Loucy (cell line): ENCODE results near the gene NLGN2.

ENCODE experiments used
- H2AFZ ChIP-seq: fragments of 200-600 bp; sonication (generic); 2 replicates; pipeline ENCODE4 v1.6.0; 2016; ENCODE audit warnings: antibody characterized with exemption, mild to moderate bottlenecking, low read length, moderate library complexity
- H3F3A ChIP-seq: fragments of 200-600 bp; 2 replicates; pipeline ENCODE4 v1.6.0; 2016; ENCODE audit warnings: antibody characterized with exemption, low read depth, mild to moderate bottlenecking
- H3K27me3 ChIP-seq: fragments of 200-600 bp; sonication (generic); 2 replicates; pipeline ENCODE4 v1.6.1; 2014; ENCODE audit warnings: low read length, mild to moderate bottlenecking; ENCODE audit not compliant: insufficient read depth, poor library complexity, severe bottlenecking
- H3K36me3 ChIP-seq: fragments of 200-600 bp; sonication (generic); 2 replicates; pipeline ENCODE4 v1.6.1; 2016; ENCODE audit warnings: low read length; ENCODE audit not compliant: insufficient read depth
- H3K4me1 ChIP-seq: fragments of 200-600 bp; sonication (generic); 2 replicates; pipeline ENCODE4 v1.5.1; 2014; ENCODE audit warnings: low read length, mild to moderate bottlenecking; ENCODE audit not compliant: insufficient read depth, poor library complexity, severe bottlenecking
- H3K4me2 ChIP-seq: fragments of 200-600 bp; sonication (generic); 2 replicates; pipeline ENCODE4 v1.6.0; 2014; ENCODE audit warnings: antibody characterized with exemption, low read length, low read depth, mild to moderate bottlenecking; ENCODE audit not compliant: poor library complexity, severe bottlenecking
- H3K4me3 ChIP-seq: fragments of 200-600 bp; sonication (generic); 2 replicates; pipeline ENCODE4 v1.5.1; 2014; ENCODE audit warnings: low read length, mild to moderate bottlenecking, mixed read lengths; ENCODE audit not compliant: poor library complexity, severe bottlenecking
- H3K79me2 ChIP-seq: fragments of 200-600 bp; sonication (generic); 2 replicates; pipeline ENCODE4 v1.6.1; 2014; ENCODE audit warnings: low read length; ENCODE audit not compliant: insufficient read depth
- H3K9ac ChIP-seq: fragments of 200-600 bp; sonication (generic); 2 replicates; pipeline ENCODE4 v1.6.0; 2014; ENCODE audit warnings: mild to moderate bottlenecking, low read depth, low read length, moderate library complexity; ENCODE audit not compliant: poor library complexity, severe bottlenecking
- H3K9me2 ChIP-seq: fragments of 200-600 bp; sonication (generic); replicated peaks from 2 replicates; pipeline ENCODE4 v1.6.1; 2016; ENCODE audit warnings: low read depth, low read length, mixed read lengths
- H3K9me3 ChIP-seq: fragments of 200-600 bp; sonication (generic); 2 replicates; pipeline ENCODE4 v1.6.1; 2014; ENCODE audit warnings: mild to moderate bottlenecking, antibody characterized with exemption, low read length, low read depth; ENCODE audit not compliant: insufficient read depth
- H4K20me1 ChIP-seq: fragments of 200-600 bp; sonication (generic); 2 replicates; pipeline ENCODE4 v1.6.0; 2014; ENCODE audit warnings: antibody characterized with exemption, low read length, mild to moderate bottlenecking; ENCODE audit not compliant: insufficient read depth, poor library complexity, severe bottlenecking
- EZH2phosphoT487 ChIP-seq: fragments of 200-600 bp; IDR thresholded peaks from 2 replicates; pipeline ENCODE4 v1.6.1; 2018; ENCODE audit warnings: antibody characterized with exemption, mild to moderate bottlenecking, moderate library complexity, borderline replicate concordance
- TF ChIP-seq, protein P1 (sequence below): fragments of 200-600 bp; sonication (generic); conservative IDR thresholded peaks from 2 replicates; pipeline ENCODE4 v1.5.1; 2014; ENCODE audit warnings: mild to moderate bottlenecking, antibody characterized with exemption, low read length

NLGN2 gene

DNA sequence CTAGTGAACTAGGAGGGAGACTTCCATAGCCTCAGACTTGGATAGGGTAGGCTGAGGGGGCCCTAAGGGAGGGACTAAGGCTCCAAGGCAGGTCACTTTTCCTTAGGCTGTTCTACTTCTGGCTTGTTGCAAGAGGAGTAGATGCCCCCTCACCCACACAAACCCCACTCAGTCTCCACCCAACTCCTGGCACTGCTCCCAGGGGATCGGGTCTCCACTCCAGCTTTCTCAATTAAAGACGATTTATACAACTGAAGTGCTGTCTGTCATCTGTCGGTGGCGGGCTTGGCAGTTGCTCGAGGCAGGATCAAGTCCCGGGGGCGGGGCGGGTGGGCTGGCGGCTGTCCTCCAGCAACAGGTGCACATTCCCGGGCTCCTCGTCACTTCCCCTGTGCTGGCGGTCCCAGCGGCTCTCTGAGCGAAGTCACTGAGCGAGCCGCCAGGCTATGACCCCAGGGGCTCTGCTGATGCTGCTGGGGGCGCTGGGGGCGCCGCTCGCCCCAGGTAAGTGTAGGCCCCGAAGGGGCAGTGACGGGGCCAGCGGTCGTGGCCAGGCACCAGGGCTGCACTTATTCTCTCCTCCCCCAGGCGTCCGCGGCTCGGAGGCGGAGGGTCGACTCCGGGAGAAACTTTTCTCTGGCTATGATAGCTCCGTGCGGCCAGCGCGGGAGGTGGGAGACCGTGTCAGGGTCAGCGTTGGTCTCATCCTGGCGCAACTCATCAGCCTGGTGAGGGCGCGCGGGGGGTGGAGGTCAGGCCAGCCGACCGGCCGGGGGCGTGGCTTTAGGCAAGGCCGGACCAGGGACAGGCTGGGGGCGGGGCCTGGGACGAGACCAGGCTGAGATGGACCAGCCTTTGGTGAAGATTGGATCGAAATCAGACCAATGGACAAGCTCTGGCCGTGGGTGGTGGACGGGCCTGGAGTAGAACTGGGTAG lies 37.3 kb downstream of the NLGN2 start, which contains the start of gene CHRNB1:
TSS of gene CHRNB1 (plus strand) at position 380 of the 937 bp plus-strand sequence. CDS start at position 447, 67 bp downstream.
- H2AFZ ChIP-seq: peak within 1 kb of the TSS; percentile 86
- no peaks in the 10 kb centered on the region for H3K27me3 ChIP-seq
- peak within 1 kb of the TSS; percentile 73 for H3K4me3 ChIP-seq
- H3F3A ChIP-seq: no peaks in the 10 kb centered on the region
- H3K9me2 ChIP-seq: no peaks in the 10 kb centered on the region
- no peaks in the 10 kb centered on the region for H3K36me3 ChIP-seq
- peaks cover 12% of the 10 kb centered on the region for H3K4me1 ChIP-seq
- no peak for TF ChIP-seq EZH2phosphoT487
- TF ChIP-seq, protein P1, sequence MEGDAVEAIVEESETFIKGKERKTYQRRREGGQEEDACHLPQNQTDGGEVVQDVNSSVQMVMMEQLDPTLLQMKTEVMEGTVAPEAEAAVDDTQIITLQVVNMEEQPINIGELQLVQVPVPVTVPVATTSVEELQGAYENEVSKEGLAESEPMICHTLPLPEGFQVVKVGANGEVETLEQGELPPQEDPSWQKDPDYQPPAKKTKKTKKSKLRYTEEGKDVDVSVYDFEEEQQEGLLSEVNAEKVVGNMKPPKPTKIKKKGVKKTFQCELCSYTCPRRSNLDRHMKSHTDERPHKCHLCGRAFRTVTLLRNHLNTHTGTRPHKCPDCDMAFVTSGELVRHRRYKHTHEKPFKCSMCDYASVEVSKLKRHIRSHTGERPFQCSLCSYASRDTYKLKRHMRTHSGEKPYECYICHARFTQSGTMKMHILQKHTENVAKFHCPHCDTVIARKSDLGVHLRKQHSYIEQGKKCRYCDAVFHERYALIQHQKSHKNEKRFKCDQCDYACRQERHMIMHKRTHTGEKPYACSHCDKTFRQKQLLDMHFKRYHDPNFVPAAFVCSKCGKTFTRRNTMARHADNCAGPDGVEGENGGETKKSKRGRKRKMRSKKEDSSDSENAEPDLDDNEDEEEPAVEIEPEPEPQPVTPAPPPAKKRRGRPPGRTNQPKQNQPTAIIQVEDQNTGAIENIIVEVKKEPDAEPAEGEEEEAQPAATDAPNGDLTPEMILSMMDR: no peak
- H3K4me2 ChIP-seq: peak within 1 kb of the TSS; percentile 69
- no peaks in the 10 kb centered on the region for H4K20me1 ChIP-seq
- peak within 1 kb of the TSS; percentile 60 for H3K9ac ChIP-seq
- H3K9me3 ChIP-seq: no peaks in the 10 kb centered on the region
- H3K79me2 ChIP-seq: peaks cover under 1% of the 10 kb centered on the region; the same call in 1 of the 2 replicates

GRCh38 chr17:7445619-7445968 lies 37.9 kb downstream of the NLGN2 start:
- H3K36me3 ChIP-seq: no peaks in the 10 kb centered on the region
- H3K4me1 ChIP-seq: peaks cover 8% of the 10 kb centered on the region
- peak overlapping the region; percentile 69 for H3K4me2 ChIP-seq
- H2AFZ ChIP-seq: peak overlapping the region; percentile 86
- H3F3A ChIP-seq: no peaks in the 10 kb centered on the region
- H4K20me1 ChIP-seq: no peaks in the 10 kb centered on the region
- peak overlapping the region; percentile 60 for H3K9ac ChIP-seq
- H3K4me3 ChIP-seq: peak overlapping the region; percentile 73
- H3K27me3 ChIP-seq: no peaks in the 10 kb centered on the region
- TF ChIP-seq EZH2phosphoT487: no peak
- TF ChIP-seq, protein P1: no peak
- no peaks in the 10 kb centered on the region for H3K9me2 ChIP-seq
- no peaks in the 10 kb centered on the region for H3K79me2 ChIP-seq
- no peaks in the 10 kb centered on the region for H3K9me3 ChIP-seq

- H3K27me3 ChIP-seq: no peaks in the 10 kb centered on the region
- H3K9ac ChIP-seq: no peak overlapping the region
- H3K4me2 ChIP-seq: no peak overlapping the region
- H3K79me2 ChIP-seq: no peaks in the 10 kb centered on the region
- H3F3A ChIP-seq: no peaks in the 10 kb centered on the region
- H3K4me3 ChIP-seq: no peak overlapping the region
- peaks cover 8% of the 10 kb centered on the region for H3K4me1 ChIP-seq
- no peak overlapping the region for H2AFZ ChIP-seq
- H3K36me3 ChIP-seq: no peaks in the 10 kb centered on the region
- H4K20me1 ChIP-seq: no peaks in the 10 kb centered on the region
- no peaks in the 10 kb centered on the region for H3K9me2 ChIP-seq
- no peaks in the 10 kb centered on the region for H3K9me3 ChIP-seq
- TF ChIP-seq, protein P1: no peak
- TF ChIP-seq EZH2phosphoT487: no peak
These were observed 40.8 kb downstream of the NLGN2 start for GRCh38 chr17:7448461-7448860.
